HepG2 (cell line): ENCODE results near the gene SRCIN1. TPM values are rescaled to one million over a fixed set of nuclear protein-coding genes. Genes with fewer than 3 reads are reported as not detected.
A peak's percentile ranks its signal among the peaks of the same experiment; 100 is the strongest.

Experiments
- ASH2L ChIP-seq: fragments of 300-600, 200-600 bp; sonication (generic); IDR thresholded peaks from 2 replicates; pipeline ENCODE4 v1.7.0; 2017; ENCODE audit warnings: low read depth, mild to moderate bottlenecking, moderate library complexity, mixed read lengths, low read length; ENCODE audit not compliant: insufficient read length
- DR1 ChIP-seq: sonication (generic); formaldehyde crosslinking; IDR thresholded peaks from 2 replicates; pipeline ENCODE4 v1.8.0; 2021; ENCODE audit warnings: mild to moderate bottlenecking, missing genetic modification reagents, inconsistent platforms
- FOXA3 ChIP-seq: IDR thresholded peaks from 2 replicates; pipeline ENCODE4 v1.6.1; 2016; ENCODE audit warnings: missing genetic modification reagents, missing compliant biosample characterization
- KIAA2018 ChIP-seq: sonication (generic); formaldehyde crosslinking; IDR thresholded peaks from 2 replicates; pipeline ENCODE4 v1.5.0; 2020; ENCODE audit warnings: mild to moderate bottlenecking, missing genetic modification reagents, borderline replicate concordance
- MEIS1 ChIP-seq: sonication (generic); formaldehyde crosslinking; IDR thresholded peaks from 2 replicates; pipeline ENCODE4 v1.9.0; 2021; ENCODE audit warnings: mild to moderate bottlenecking, missing genetic modification reagents, moderate library complexity, borderline replicate concordance
- PAXIP1 ChIP-seq: sonication (generic); formaldehyde crosslinking; conservative IDR thresholded peaks from 2 replicates; pipeline ENCODE4 v1.4.0; 2020; ENCODE audit warnings: mild to moderate bottlenecking, missing genetic modification reagents, moderate library complexity
- PRDM15 ChIP-seq: sonication (generic); formaldehyde crosslinking; IDR thresholded peaks from 2 replicates; pipeline ENCODE4 v1.4.0; 2020; ENCODE audit warnings: missing genetic modification reagents
- PRMT3 ChIP-seq: sonication (generic); formaldehyde crosslinking; IDR thresholded peaks from 2 replicates; pipeline ENCODE4 v1.8.1; 2022; ENCODE audit warnings: low read depth, mild to moderate bottlenecking, moderate library complexity, missing genetic modification reagents, borderline replicate concordance
- REPIN1 ChIP-seq: sonication (generic); formaldehyde crosslinking; IDR thresholded peaks from 2 replicates; pipeline ENCODE4 v1.8.0; 2022; ENCODE audit warnings: missing genetic modification reagents, low read depth, mild to moderate bottlenecking, borderline replicate concordance
- ZBTB21 ChIP-seq: sonication (generic); formaldehyde crosslinking; IDR thresholded peaks from 2 replicates; pipeline ENCODE4 v1.4.0; 2020; ENCODE audit warnings: missing genetic modification reagents
- ZNF430 ChIP-seq: sonication (generic); formaldehyde crosslinking; IDR thresholded peaks from 2 replicates; pipeline ENCODE4 v1.9.0; 2021; ENCODE audit warnings: mild to moderate bottlenecking, missing genetic modification reagents
- ZNF607 ChIP-seq: sonication (generic); formaldehyde crosslinking; IDR thresholded peaks from 2 replicates; pipeline ENCODE4 v1.5.1; 2020; ENCODE audit warnings: missing genetic modification reagents, mild to moderate bottlenecking, borderline replicate concordance
- polyA plus RNA-seq, 8 experiments: library from polyadenylated mRNA; depleted of rRNA in 3 of 8; stranded (reverse) in 7 of 8; unstranded in 1 of 8; fragments of >200 nt; fragmentation: Illumina TruSeq in 4 of 8; extraction: Trizol in 4 of 8; gene quantifications; 2 replicates each; pipeline versions ENCODE4 v1.2.1 to v1.2.3, GENCODE V29; 2011 to 2016; ENCODE audit warnings: low read depth in 4 of 8, missing spikeins in 1 of 8, mixed read lengths in 1 of 8; ENCODE audit not compliant: insufficient read depth in 1 of 8
- total RNA-seq, 5 experiments: library from RNA; depleted of rRNA; stranded (reverse); fragments of >200 nt; fragmentation: Illumina TruSeq; extraction: Trizol; gene quantifications; 2 replicates each; pipeline ENCODE4 v1.2.3, GENCODE V29; 2016; ENCODE audit warnings: low read depth in 1 of 5

SRCIN1 gene
- total and polyA plus RNA-seq, 2 of the 13 experiments (the other 11 are each of a cell fraction or from before 2014, with no cell fraction given) = 1.2 to 9.6 TPM

GRCh38 chr17:38617967-38618760 is 12.4 kb upstream of the SRCIN1 start (continued):
- TF ChIP-seq PRDM15 (CRISPR knock-in tag) (no peak), PRMT3 (CRISPR knock-in tag) (no peak), REPIN1 (CRISPR knock-in tag) (peak; percentile 68), MEIS1 (CRISPR knock-in tag) (no peak), ZBTB21 (CRISPR knock-in tag) (no peak), ASH2L (no peak), ZNF430 (CRISPR knock-in tag) (no peak), PAXIP1 (CRISPR knock-in tag) (peak; percentile 90), DR1 (CRISPR knock-in tag) (no peak), ZNF607 (CRISPR knock-in tag) (peak; percentile 90), KIAA2018 (no peak), FOXA3 (CRISPR knock-in tag) (peak; percentile 88)
